Cerebellar cortex (tissue), 1 donor: ENCODE results near the gene TSC22D1.

Experiments
- DNase-seq: peaks from one replicate; pipeline ENCODE4 v3.0.0-alpha.2; 2015; ENCODE audit warnings: low spot score

TSC22D1 gene

GRCh38 chr13:44403461-44404056, 172.6 kb downstream of the TSC22D1 start:
- peak; percentile 42 for DNase-seq

DNA sequence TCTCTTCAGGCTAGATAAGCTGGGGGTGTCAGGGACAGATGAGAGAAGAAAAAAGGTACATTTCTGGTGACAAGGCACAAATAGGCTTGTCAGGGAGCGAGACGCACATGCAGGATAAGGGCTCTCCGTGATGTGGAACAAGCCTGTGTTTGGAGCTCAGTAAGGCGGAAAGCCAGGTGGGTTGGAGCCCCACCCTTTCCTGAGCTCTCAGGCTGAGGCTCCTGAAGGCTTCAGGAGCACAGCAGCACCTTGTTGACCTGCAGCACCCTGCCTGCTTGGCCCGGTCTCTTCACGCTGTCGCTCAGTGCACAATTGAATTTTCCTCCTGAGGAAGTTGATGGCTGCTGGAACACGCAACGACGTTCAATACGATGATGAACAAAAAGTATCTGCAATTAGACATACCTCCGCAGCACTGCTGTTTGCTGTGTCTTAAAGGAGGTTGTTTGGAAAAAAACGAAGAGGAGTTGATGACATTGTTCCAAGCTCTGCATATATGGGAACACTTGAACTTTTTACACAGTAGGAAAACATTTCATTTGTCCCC, 173.2 kb downstream of the TSC22D1 start:
- DNase-seq: no peak

GRCh38 chr13:44401577-44401976, 174.6 kb downstream of the TSC22D1 start:
- no peak for DNase-seq

GRCh38 chr13:44400736-44401135, 175.4 kb downstream of the TSC22D1 start:
- DNase-seq: no peak

GRCh38 chr13:44399074-44399473, 177.1 kb downstream of the TSC22D1 start:
- DNase-seq: no peak

DNA sequence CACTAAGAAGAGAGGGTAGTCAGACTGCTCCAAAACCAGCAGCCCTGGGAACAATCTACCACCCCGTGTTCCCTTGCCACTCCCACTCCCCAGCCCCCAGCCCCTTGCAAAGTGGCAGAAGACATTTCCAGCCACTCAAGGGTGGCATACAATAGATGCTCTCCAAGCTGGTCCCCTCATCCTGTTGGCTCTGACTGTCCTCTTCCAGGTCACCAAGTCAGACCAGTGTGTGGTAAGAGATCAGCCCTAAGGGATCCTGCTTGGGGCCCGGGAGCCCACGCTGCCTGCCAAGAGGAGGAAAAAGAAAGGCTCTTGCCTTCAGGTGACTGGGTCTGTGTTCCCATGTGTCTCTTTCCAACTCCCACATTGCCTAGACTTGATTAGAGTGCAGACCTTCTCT, 177.5 kb downstream of the TSC22D1 start:
- DNase-seq: no peak

DNA sequence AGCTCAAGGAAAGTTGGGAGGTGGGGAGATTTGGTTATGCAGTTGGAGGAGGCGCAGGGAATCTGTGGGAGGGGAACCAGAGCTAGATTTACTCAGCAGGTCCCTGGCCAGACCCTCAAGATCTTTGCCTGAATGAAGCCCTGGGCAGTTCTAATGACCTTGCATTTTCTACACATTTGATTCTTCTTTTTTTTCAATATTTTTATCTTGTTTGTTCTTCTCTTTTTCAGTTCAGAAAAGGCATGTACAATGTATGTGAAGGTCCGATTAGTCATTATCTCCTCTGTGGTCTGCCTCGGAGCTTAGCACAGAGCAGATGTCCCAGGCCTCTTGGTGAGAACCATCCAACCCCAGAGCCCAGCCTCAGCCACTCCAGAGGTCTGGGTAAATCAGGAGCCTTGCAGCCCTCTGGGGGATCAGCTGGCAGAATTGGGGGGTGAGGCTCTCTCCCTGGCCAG, 178.3 kb downstream of the TSC22D1 start:
- no peak for DNase-seq

GRCh38 chr13:44396701-44397580, 179.2 kb downstream of the TSC22D1 start:
- peak; percentile 61 for DNase-seq

- DNase-seq: no peak
Observed at GRCh38 chr13:44395976-44396694, 180.0 kb downstream of the TSC22D1 start.

DNA sequence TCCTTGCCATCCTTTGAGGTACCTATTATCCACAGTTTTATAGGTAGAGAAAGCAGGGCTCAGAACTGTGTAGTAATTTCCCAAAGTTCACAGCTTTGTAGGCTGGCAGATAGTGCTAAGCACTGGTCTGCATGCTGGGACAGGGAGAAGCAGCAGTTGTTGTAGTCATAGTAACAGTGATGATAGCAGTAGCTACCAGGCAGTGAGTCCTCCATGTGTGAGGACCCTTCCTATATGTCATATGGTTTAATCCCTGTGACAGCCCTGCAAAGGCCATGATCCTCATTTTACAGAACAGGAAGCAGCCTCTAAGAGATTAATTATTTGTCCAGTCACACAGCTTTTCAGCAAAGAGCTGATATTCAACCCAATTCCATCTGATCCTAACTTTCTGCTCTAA, 181.5 kb downstream of the TSC22D1 start:
- DNase-seq: no peak

DNA sequence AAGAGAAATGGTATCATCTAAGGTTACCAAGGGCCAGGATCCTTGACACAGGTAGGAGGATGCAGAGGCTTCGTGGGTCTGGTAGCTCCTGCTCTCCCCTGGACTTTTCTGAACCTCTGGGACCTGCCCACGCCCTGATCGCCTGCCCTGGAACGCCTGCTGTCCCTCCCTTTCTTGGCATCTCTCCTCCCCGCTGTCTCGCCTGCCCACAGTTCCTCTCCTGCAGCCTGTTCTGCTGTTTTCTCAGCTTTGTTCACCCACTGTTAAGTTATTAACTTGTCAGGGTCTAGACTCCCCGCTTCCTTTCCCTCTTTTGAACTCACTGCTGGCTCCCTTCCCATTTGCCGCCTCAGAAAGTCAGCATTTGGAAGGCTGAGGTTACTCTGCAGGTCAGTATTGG, 182.7 kb downstream of the TSC22D1 start:
- DNase-seq: no peak

DNA sequence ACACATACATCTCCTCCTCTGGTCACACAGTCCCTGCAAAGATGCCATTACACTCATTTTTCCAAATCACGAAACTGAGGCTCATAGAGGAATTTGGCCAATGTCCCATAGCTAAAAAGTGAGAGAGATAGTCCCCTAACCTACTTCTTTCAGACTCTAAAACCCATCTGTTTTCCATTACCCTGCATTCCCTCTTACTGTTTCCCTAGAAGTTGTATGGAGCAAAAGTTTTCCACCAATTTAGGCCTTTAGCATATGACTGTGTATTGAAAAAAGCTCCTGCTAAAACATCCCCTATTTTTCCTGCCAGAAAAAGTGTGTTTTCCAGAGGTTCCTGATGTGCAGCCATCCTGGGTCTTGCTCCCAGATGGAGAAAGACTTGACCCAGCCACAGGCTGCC, 186.3 kb downstream of the TSC22D1 start:
- DNase-seq: no peak

DNA sequence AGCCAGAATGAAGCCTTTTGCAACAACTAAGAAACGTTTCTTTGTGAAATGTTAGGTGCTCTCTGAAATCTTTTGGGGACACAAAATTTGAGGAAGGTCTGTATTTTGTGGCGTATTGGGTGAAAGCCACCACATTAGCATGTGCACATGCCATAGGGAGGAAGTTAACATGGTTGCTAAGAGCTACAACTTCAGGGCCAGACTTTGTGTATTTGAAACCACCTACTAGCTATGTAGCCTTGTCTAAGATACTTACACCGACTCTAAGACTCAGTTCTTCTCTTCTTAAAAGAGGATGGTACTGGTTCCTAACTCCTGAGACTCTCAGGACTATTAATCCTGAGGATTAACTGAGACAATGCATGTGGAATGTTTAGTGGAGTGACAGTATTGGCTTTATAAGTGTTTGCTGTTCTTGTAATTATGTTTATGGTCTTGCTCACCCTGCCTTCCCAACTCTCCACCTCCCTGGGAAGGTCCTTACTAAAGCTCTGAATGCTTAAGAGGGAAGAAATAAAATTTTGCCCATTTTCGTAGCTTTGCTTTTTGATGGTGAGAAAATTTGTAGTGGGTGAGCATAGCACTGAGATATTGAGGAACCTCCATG, 187.0 kb downstream of the TSC22D1 start:
- DNase-seq: no peak

- DNase-seq: no peak
Observed at GRCh38 chr13:44388427-44389059, 187.6 kb downstream of the TSC22D1 start.

GRCh38 chr13:44386913-44387556, 189.1 kb downstream of the TSC22D1 start:
- no peak for DNase-seq

DNA sequence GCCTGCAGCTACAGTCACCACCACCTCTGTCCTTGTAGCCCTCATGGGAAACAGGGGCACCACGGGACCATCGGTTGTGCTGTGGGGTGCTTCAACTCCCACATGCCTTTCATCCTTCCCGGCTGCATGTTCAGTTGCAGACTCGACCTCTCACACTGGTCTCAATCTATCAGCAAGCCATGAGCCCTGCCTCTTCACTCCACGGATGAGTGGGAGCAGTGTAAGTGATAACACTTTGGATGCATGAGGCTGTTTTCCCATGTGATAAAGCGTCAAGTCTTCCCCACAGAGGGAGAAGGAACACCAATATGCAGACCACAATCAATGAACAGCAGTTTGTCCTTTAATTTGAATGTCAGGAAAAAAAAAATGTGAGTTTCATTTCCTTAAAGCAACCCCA, 190.3 kb downstream of the TSC22D1 start:
- no peak for DNase-seq

DNA sequence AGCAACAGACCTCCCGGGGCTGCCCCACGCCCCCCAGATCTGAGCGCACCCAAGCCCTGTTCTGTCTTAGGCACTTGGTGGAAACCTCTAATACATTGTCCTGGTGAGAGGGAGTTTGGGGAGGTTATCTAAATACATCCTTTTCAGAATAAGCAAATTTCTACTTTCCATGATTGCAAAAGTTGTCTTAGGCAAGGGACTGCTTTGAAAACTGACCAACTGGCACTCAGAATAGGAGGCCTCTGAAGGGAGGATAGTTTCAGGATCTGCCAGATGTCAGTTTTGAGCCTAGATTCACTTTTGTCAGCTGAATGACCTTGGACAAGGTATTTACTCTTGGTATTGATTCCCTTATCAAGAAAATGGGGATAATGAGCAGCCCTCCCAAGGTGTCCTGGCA, 190.7 kb downstream of the TSC22D1 start:
- no peak for DNase-seq

- no peak for DNase-seq
Observed at GRCh38 chr13:44384778-44385177, 191.4 kb downstream of the TSC22D1 start.

DNA sequence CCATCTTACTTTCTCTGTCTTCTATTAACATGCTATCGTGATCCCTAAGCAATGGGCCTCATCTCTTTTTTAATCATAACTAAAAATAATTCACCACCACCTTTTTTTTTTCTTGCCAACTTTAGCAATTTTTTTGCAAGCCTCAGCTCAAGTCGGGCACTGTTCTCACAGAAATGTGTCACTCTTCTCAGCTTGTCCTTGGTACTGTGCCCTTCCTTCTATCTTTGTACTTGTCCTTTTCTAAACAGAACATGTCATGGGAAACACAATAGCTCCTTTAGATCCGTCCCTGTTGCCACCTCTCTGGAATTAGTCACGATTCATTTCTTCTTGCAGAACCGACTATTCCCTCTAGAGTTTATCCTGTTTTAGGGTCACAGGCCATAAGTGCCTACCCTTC, 192.2 kb downstream of the TSC22D1 start:
- no peak for DNase-seq

DNA sequence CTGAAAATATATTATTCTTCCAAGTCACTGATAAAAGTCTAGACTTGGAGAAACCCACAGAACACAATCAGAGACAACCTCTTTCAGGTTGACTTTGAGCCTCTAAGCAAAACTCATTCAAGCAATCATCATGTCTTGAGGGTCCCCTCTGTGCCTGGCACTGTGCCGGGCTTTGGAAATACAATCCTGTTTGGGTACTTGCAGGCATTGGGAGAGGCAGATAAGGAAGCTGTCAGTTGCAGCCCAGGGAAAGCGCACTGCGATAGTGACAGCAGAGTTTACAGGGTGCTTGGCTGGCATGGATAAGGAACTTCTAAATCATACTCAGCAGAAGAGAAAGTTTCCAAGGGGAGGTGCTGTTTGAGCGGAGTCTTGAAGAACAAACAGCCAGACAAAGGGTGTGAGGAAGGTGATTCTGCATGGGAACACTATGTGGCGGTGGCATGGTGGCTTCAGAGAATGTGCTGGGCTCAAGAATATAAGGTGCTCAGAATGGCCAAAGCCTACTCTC, 193.4 kb downstream of the TSC22D1 start:
- DNase-seq: no peak
